ENCODE data around the gene KRTAP3-2.
"Not testable (repeated sequence)": the region's sequence is repeated elsewhere in the genome, so short reads cannot be mapped to it uniquely, and the experiment has no call there.

Gene KRTAP3-2

DNA sequence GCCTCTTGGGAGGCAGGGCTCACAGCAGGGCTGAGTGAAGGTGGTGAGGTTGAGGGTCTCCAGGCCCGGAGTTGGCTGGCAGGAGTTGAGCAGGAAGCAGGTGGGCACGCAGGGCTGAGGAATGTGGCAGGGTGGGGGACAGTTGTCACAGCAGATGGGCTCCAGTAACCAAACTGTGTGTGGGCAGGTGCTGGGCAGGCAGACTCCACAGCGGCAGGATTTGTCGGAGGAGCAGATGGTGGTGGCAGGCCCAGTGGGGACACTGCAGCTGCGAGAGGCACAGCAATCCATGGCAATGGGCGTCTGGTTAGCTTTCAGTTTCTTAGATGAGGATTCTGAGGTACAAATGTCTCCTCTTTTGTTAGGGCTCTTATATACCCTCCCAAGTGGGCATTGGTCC lies at the start of gene KRTAP3-2:
KRTAP3-2 (minus strand) TSS at position 344 of the 400 bp plus-strand sequence; CDS start at position 291, 53 bp downstream.
- DNase-seq, result not testable (repeated sequence)

DNA sequence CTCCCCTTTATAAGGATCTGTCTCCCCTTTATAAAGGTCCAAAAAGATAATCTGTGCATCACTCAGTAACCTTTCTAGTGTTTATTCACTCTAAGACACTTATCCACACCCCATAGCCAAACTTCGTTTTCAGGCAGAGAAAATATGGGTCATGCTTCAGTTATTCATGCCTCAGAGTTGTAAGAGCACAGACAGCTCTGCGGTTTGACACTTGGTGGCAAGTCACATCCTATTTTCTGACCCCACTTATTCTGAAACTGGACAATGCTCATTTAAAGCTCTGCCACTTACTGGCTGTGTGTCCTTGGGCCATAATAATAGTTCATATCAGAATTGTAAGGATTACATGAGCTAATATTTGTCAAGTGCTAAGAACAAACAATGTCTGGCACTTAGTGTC lies 49.4 kb upstream of the KRTAP3-2 start:
- DNase-seq, result no peak

GRCh38 chr17:41048441-41048840 lies 48.7 kb upstream of the KRTAP3-2 start:
- no peak for DNase-seq

GRCh38 chr17:41046735-41047465 lies 47.2 kb upstream of the KRTAP3-2 start, which contains the start of gene KRTAP2-1:
Gene KRTAP2-1, minus strand, starts transcription at chr17:41047316. Its CDS starts 49 bp downstream, at chr17:41047267.
- not testable (repeated sequence) for DNase-seq

DNA sequence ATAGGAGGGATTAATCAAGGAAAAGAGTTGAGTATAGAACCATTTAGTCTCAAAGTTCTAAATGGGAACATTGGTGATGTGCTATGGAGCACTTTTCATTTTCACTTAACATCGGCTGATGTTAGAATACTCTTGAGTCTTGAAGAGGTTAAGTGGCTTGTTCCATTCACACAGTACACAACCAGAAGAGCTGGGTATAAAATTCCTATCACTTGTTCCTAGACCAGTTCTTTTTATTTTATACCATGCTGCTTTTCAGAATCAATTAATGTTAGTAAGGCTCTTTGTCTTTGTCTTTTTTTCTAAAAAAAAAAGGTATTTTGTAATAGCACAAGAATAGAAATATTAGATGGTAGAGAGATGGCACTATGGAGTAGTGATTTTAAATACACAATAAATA lies 43.2 kb upstream of the KRTAP3-2 start:
- no peak for DNase-seq

- not testable (repeated sequence) for DNase-seq
Measured at GRCh38 chr17:41040783-41041571, 41.3 kb upstream of the KRTAP3-2 start, which contains the start of gene KRTAP1-1. Gene KRTAP1-1, minus strand, starts transcription at chr17:41041450. Its CDS starts 53 bp downstream, at chr17:41041397.

DNA sequence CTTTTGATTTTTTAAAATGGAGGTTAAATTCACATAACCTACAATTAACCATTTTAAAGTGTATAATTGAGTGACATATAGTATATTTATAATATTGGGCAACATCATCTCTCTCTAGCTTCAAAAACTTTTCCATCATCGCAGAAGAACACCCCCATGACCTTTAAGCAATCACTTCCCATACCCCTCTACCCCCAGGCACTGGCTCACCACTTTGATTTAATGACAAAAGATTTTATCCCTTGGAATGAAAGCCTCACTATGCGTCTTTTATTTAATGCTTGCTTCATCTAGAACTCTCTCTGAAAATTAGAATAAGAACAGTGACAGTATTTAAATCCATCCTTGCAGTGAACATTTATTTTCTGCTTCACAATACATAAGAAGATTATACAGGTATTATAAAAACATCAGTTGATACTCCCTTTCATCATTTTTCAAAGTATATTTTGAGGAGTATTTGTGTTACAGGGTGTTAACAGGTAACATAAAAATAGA lies 38.2 kb upstream of the KRTAP3-2 start:
- DNase-seq, result no peak

DNA sequence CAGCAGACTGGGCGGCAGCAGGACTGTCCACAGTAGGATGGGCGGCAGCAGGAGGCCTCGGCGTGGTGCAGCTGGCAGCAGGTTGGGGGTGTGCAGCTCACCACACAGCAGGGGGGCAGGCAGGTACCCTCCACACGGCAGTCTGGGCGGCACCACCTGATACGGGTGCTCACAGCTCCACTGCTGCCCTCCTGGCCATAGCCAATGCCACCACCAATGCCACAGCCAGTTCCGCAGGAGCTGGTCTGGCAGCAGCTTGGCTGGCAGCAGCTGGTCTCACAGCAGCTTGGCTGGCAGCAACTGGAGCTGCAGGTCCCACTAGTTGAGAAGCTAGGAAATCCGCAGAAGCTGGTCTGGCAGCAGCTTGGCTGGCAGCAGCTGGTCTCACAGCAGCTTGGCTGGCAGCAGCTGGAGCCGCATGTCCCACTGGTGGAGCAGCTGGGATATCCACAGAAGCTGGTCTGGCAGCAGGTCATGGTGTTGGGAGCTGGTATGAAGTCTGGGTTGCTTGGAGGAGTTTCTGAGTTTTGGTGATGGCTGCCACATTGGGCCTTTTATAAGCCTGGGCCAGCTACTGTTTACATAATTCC lies 34.7 kb upstream of the KRTAP3-2 start, which contains the start of gene KRTAP1-3:
KRTAP1-3 (minus strand) TSS at position 529 of the 590 bp plus-strand sequence; CDS start at position 476, 53 bp downstream.
- DNase-seq, result not testable (repeated sequence)

GRCh38 chr17:41029633-41030245 lies 30.0 kb upstream of the KRTAP3-2 start, which contains the start of gene KRTAP1-4:
Gene KRTAP1-4, minus strand, starts transcription at chr17:41030195. Its CDS starts 117 bp downstream, at chr17:41030078.
- DNase-seq, result no peak

DNA sequence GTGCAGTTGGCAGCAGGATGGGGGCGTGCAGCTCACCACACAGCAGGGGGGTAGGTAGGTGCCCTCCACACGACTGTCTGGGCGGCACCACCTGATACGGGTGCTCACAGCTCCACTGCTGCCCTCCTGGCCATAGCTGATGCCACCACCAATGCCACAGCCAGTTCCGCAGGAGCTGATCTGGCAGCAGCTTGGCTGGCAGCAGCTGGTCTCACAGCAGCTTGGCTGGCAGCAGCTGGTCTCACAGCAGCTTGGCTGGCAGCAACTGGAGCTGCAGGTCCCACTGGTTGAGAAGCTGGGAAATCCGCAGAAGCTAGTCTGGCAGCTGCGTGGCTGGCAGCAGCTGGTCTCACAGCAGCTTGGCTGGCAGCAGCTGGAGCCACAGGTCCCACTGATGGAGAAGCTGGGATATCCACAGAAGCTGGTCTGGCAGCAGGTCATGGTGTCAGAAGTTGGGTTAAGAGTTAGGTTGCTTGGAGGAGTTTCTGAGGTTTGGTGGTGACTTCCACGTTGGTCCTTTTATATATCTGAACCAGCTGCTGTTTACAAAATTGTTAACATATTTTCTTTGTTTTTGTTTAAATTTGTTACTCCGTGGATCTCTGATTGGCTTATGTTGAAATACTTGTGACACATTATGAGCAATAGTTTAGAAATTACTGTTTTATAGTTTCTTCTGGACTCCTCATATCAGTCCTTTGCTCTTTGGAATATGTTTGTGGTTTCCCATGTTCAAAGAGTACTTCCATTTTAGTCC lies 27.2 kb upstream of the KRTAP3-2 start, which contains the start of gene KRTAP1-5:
KRTAP1-5 (minus strand) TSS at position 494 of the 757 bp plus-strand sequence; CDS start at position 441, 53 bp downstream.
- DNase-seq, result no peak

DNA sequence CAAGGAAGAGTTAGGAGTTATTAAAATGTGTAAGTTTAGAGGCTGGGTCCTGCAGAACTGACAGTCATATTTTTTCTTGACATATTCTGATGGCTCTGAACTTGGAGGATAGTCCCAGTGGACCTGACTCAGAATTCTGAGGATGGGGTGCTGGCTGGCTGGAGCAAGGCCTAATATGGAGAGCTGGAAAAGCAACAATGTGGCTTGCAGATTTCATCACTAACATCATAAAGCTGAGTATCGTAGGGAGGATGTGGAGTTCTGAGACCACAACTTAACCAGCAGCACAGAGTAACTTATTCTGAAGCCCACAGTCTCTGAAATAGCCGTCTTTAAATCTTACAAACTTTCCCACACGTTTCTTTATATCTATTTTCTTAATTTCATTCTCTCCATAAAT lies 25.0 kb upstream of the KRTAP3-2 start:
- no peak for DNase-seq

DNA sequence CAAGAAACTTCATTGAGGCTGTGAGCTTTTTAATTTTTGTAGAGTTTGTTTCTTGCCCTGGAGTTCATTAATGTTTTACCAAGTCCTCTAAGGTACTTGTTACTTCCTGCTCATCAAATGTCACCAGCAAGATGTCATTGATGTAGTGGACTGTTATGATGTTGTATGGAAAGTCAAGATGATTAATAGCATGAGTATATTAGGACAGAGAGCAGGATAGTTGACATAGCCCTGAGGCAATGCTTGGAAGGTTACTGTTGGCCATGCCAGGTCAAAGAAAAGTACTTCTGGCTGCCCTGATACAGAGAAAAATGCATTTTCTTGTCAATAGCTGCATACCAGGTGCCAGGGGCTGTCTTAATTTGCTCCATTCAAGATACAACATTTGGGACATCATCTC lies 20.6 kb upstream of the KRTAP3-2 start:
- DNase-seq, result no peak

DNA sequence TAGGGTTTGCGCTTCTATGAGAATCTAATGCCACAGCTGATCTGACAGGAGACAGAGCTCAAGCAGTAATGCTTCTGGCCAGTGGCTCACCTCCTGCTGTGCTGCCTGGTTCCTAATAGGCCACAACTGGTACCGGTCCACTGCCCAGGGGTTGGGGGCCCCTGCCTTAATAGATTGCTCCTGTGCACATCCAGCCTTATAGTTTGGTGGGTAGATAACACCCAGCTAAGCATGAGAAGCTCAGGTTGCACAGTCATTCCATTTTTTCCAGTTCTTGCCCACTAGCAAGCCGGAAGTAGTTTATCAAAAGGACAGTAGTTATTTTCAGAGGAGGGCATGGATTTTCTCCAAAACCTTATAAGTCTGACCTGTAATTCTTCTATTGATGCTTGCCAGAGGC lies 19.7 kb upstream of the KRTAP3-2 start:
- no peak for DNase-seq

- no peak for DNase-seq
Measured at GRCh38 chr17:41018541-41018940, 18.8 kb upstream of the KRTAP3-2 start.

DNA sequence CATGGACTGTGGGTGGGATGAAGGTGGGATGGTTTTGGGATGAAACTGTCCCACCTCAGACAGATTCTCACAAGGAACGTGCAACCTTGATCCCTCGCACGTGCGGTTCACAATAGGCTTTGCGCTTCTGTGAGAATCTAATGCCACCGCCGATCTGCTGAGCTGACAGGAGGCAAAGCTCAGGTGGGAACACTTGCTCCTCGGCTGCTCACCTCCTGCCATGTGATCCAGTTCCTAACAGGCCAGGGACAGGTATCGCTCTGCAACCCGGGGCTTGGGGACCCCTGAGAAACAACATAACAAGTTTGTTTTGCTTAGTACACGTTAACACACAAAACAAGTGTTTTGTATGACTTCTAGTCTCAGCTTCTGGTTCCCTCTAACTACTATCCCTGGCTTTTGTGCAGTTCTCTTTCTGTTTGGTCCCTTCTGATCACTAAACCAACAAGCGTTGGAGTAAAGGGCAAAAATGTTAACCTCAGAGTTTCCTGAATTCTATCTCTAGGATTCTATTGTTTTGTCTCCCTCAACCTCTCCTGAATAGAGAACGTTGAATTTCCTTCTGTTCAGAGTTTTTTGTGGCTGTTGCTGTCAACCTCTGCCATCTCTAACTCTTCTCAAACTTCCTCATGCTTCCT lies 17.0 kb upstream of the KRTAP3-2 start:
- DNase-seq, result no peak

GRCh38 chr17:41015454-41015853 lies 15.7 kb upstream of the KRTAP3-2 start:
- no peak for DNase-seq

DNA sequence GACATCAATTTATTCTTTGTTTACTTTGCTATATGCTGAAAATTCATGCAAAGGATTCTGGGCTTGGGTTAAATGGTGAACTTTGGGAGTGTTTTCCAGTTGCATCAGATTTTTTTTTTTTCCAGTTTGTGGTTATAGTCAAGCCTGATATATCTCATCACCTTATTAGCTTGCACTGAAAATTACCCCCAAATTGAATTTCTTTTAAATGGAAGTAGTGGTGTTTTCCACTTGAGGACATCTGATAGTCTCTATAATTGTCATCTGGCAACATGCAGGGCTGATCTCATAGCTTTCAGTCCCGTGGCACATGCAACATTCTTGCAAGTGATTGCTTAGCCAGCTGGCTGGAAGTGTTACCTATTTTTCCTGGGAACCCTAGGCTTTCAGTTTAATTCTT lies 13.9 kb upstream of the KRTAP3-2 start:
- DNase-seq, result no peak

DNA sequence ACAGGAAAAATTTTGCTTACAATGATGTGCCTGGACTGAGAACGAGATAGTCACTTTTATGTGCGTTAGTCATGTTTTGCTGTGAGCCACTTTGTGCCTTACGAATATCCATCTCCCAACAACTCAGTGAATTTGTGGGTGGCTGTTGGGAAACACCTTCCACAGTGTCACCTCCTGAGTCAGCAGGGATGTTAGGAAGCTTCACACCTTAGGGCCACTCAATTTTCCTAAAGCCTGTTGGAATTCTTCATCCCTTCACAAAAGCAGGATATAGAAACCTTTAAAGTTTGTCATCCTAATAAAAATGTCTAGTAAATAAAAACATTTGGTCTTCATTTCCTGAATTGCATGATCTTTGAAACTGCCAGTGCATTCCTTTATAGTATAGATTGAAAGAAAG lies 13.5 kb upstream of the KRTAP3-2 start:
- no peak for DNase-seq

DNA sequence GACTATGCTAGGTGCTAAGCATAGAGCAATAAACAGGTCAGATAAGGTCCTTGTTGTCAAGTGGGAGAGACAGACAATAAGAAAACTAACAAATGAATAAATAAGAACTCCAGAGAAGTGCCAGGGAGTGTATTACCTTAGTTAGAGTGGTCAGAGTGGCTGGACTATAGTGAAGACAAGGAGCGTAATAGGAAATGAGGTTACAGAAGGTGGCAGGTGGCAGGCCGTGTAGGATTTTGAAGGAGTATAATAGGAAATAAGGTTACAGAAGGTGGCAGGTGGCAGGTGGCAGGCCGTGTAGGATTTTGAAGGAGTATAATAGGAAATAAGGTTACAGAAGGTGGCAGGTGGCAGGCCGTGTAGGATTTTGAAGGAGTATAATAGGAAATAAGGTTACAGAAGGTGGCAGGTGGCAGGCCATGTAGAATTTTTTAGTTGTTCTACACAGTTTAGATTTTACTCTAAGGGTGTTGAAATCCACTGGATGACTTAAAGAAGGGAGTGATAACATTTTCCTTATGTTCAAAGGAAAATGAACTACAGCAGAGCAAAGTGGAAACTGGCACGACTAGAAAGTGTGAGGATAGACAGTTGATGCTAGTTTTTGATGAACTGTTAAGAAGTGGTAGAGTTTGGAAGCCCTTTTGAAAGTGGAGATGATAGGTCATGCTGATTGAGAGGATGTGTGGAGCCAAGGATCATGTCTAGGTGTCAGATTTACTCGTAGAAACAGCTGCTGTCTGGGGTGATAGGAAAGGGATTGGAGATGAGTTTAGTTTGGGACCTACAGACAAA lies 12.8 kb upstream of the KRTAP3-2 start:
- no peak for DNase-seq

GRCh38 chr17:41010441-41010840 lies 10.7 kb upstream of the KRTAP3-2 start:
- DNase-seq, result no peak
